ENCODE data around the gene MNDA.

Gene MNDA

GRCh38 chr1:158830904-158831507, at the start of gene MNDA:
Gene MNDA (plus strand): TSS chr1:158831351. CDS start chr1:158842154, 10,803 bp downstream.
- no peak for DNase-seq

- no peak for DNase-seq
These were observed 37.5 kb upstream of the MNDA start for GRCh38 chr1:158793604-158794003.

GRCh38 chr1:158794247-158794646, 36.9 kb upstream of the MNDA start:
- no peak for DNase-seq

GRCh38 chr1:158798531-158798930, 32.6 kb upstream of the MNDA start:
- no peak for DNase-seq

GRCh38 chr1:158799689-158800088, 31.5 kb upstream of the MNDA start:
- DNase-seq, result no peak

- DNase-seq, result no peak
These were observed 30.6 kb upstream of the MNDA start for GRCh38 chr1:158800526-158800925.

GRCh38 chr1:158801396-158801795, 29.8 kb upstream of the MNDA start:
- no peak for DNase-seq

- no peak for DNase-seq
These were observed 27.5 kb upstream of the MNDA start for GRCh38 chr1:158803678-158804077.

GRCh38 chr1:158806916-158807536, 24.1 kb upstream of the MNDA start:
- DNase-seq, result no peak

- no peak for DNase-seq
These were observed 21.9 kb upstream of the MNDA start for GRCh38 chr1:158809256-158809655.

- no peak for DNase-seq
These were observed 21.3 kb upstream of the MNDA start for GRCh38 chr1:158809862-158810261.

- no peak for DNase-seq
These were observed 20.8 kb upstream of the MNDA start for GRCh38 chr1:158810311-158810710.

GRCh38 chr1:158812336-158812735, 18.8 kb upstream of the MNDA start:
- DNase-seq, result no peak

- DNase-seq, result no peak
These were observed 18.0 kb upstream of the MNDA start for GRCh38 chr1:158813164-158813563.

GRCh38 chr1:158814970-158815369, 16.2 kb upstream of the MNDA start:
- DNase-seq, result no peak

GRCh38 chr1:158818560-158818959, 12.6 kb upstream of the MNDA start:
- DNase-seq, result no peak

GRCh38 chr1:158818975-158819431, 12.1 kb upstream of the MNDA start:
- no peak for DNase-seq

- DNase-seq, result no peak
These were observed 11.4 kb upstream of the MNDA start for GRCh38 chr1:158819461-158820443.

- DNase-seq, result no peak
These were observed 9.4 kb upstream of the MNDA start for GRCh38 chr1:158821723-158822122.

- no peak for DNase-seq
These were observed 975 bp upstream of the MNDA start for GRCh38 chr1:158830074-158830677.

- DNase-seq, result no peak
These were observed 2.1 kb downstream of the MNDA start for GRCh38 chr1:158833264-158833663.

- no peak for DNase-seq
These were observed 4.9 kb downstream of the MNDA start for GRCh38 chr1:158836038-158836437.

GRCh38 chr1:158838660-158839059, 7.5 kb downstream of the MNDA start:
- DNase-seq, result no peak
